Measurements from ENCODE around the gene PVALEF. TPM values are rescaled to one million over a fixed set of nuclear protein-coding genes. Genes with fewer than 3 reads are reported as not detected.

The PVALEF gene
- total RNA-seq, 1 experiment from 2014 or later: not detected

DNA sequence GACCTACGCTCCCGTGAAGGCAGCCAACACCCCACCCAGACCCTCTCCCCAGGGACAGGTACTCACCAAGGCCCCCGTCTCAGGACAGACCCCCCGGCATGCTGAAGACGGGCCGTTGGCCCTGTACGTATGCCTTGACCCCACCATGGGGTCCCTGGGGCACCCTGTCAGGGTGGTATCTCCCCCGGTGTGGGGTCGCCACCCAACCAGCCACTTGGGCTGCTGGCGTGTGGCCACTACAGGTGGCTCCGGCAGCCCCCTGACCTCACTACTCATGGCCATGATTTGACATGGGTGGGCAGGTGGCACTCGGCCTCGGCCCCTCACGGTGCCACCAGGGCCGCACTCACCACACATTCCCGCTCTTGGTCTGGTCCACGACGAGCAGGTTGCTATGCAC is 40.9 kb upstream of the PVALEF start:
- Histone ChIP-seq H3K56ac (ENCODE audit: insufficient read length, low read depth, low read length) (no peak overlapping the region), H3K27ac (ENCODE audit: insufficient read length, low read depth, low read length) (no peak overlapping the region), H4K20me1 (ENCODE audit: control insufficient read depth, insufficient read depth, insufficient read length) (no peaks in the 10 kb centered on the region), H3K23ac (ENCODE audit: insufficient read length, low read depth, low read length) (no peak overlapping the region), H3K23me2 (ENCODE audit: insufficient read length, low read depth, low read length, poor library complexity, severe bottlenecking) (no peaks in the 10 kb centered on the region), H3K79me1 (ENCODE audit: insufficient read depth, low read depth, low read length, poor library complexity, severe bottlenecking) (no peaks in the 10 kb centered on the region), H4K8ac (replicated peaks; ENCODE audit: insufficient read length, low read depth, low read length) (no peak overlapping the region), H3K4me1 (ENCODE audit: insufficient read depth, low read length) (no peaks in the 10 kb centered on the region), H2AFZ (ENCODE audit: low read length) (no peak overlapping the region), H3T11ph (ENCODE audit: low read length) (no peak overlapping the region), H3K79me2 (ENCODE audit: insufficient read depth, low read length) (no peaks in the 10 kb centered on the region), H3K14ac (ENCODE audit: insufficient read depth, low read length) (no peak overlapping the region), H3K4me2 (ENCODE audit: insufficient read depth, insufficient read length, low read length) (no peak overlapping the region), H3K4ac (ENCODE audit: low read depth, low read length) (no peak overlapping the region), H3K9ac (ENCODE audit: extremely low read depth, insufficient read length, low read length) (no peak overlapping the region), H4K5ac (ENCODE audit: insufficient read length, low read depth, low read length) (no peak overlapping the region), H2BK12ac (ENCODE audit: insufficient read length, low read depth, low read length) (no peak overlapping the region), H2BK20ac (ENCODE audit: low read depth, low read length, poor library complexity, severe bottlenecking) (no peak overlapping the region), H2BK120ac (ENCODE audit: low read depth, low read length, poor library complexity, severe bottlenecking) (no peak overlapping the region), H2BK5ac (ENCODE audit: insufficient read length, low read length) (no peak overlapping the region), H3K27me3 (ENCODE audit: insufficient read depth, low read length) (no peaks in the 10 kb centered on the region), H3K9me3 (ENCODE audit: control insufficient read depth, low read depth, low read length) (no peaks in the 10 kb centered on the region), H2BK15ac (ENCODE audit: low read depth, low read length) (no peak overlapping the region), H3K18ac (ENCODE audit: insufficient read length, low read depth, low read length) (no peak overlapping the region), H2AK5ac (ENCODE audit: insufficient read length, low read length) (no peak overlapping the region), H4K91ac (ENCODE audit: insufficient read length, low read depth, low read length) (no peak overlapping the region)
- H3K27ac Mint-ChIP-seq: no peak overlapping the region
- no peaks in the 10 kb centered on the region for H3K27me3 Mint-ChIP-seq (ENCODE audit: low read depth)
- DNase-seq: no peak
- WGBS (ENCODE audit: extremely low coverage, insufficient read length, low lambda C conversion rate): no CpG with 5 or more reads among the region's 18 CpGs
- no peaks in the 10 kb centered on the region for H3K9me3 Mint-ChIP-seq
- H3K4me1 Mint-ChIP-seq: peaks cover 0 to 7% of the 10 kb centered on the region in 2 experiments; a peak in 2 of 4 replicates
- no peak for TF ChIP-seq CTCF (conservative IDR thresholded peaks at IDR 0.05)
- H3K36me3 Mint-ChIP-seq (ENCODE audit: insufficient read depth in 1 of 3, low read depth in 3 of 3): no peaks in the 10 kb centered on the region
- H3K4me3 Mint-ChIP-seq: no peak overlapping the region

All from H9 (cell line).